Thyroid gland (tissue), 4 donors: ENCODE results near the gene ADARB2. TPM values are rescaled to one million over a fixed set of nuclear protein-coding genes. Genes with fewer than 3 reads are reported as not detected.

Experiments
- DNase-seq, 2 donors: peaks; one replicate each; pipeline ENCODE4 v3.0.0-alpha.2; 2019
- H3K27ac ChIP-seq, 3 donors: fragments of 200-600 bp; sonication (generic); 1 replicate in 2 of 3; 2 replicates in 1 of 3; pipeline ENCODE4 v1.5.1; 2016 to 2019; ENCODE audit warnings: mild to moderate bottlenecking in 1 of 3, moderate library complexity in 1 of 3
- H3K27me3 ChIP-seq: fragments of 200-600 bp; sonication (generic); one replicate; pipeline ENCODE4 v1.5.1; 2019
- H3K36me3 ChIP-seq, 2 donors: fragments of 200-600 bp; sonication (generic); one replicate each; pipeline ENCODE4 v1.5.1; 2016 to 2019
- H3K4me1 ChIP-seq, 2 donors: fragments of 200-600 bp; sonication (generic); one replicate each; pipeline ENCODE4 v1.5.1; 2017 to 2019
- H3K4me3 ChIP-seq, 3 donors: fragments of 200-600 bp; sonication (generic); replicated peaks in 1 of 3; 1 replicate in 2 of 3; 2 replicates in 1 of 3; pipeline ENCODE4 v1.5.1; 2016; ENCODE audit warnings: mild to moderate bottlenecking in 1 of 3
- H3K9me3 ChIP-seq: fragments of 200-600 bp; sonication (generic); one replicate; pipeline ENCODE4 v1.5.1; 2017
- CTCF ChIP-seq, 6 experiments: fragments of 200-600 bp in 3 of 6; fragments of 450-650 bp in 3 of 6; sonication (generic) in 3 of 6; IDR thresholded peaks; one replicate each; pipeline ENCODE4 v1.5.1; 2016 to 2019; ENCODE audit warnings: antibody characterized with exemption in 6 of 6, mild to moderate bottlenecking in 2 of 6, inconsistent platforms in 1 of 6, moderate library complexity in 1 of 6
- POLR2A ChIP-seq, 2 donors: fragments of 450-650 bp; IDR thresholded peaks; one replicate each; pipeline ENCODE4 v1.6.1; 2017; ENCODE audit warnings: antibody characterized with exemption in 2 of 2, mild to moderate bottlenecking in 2 of 2, moderate library complexity in 1 of 2
- WGBS, 2 donors: methylation state at CpG; one replicate each; pipeline ENCODE4 v1.1.5; 2017; 5-methylcytosine and 5-hydroxymethylcytosine counted together
- intact Hi-C: fragments of 100-400 bp; cut with DNase I; formaldehyde crosslinking; loops from one replicate; pipeline ENCODE4 v1.15.1; 2023
- total RNA-seq, 4 donors: library from RNA; depleted of rRNA; stranded (reverse); fragments of >200 nt; gene quantifications; one replicate each; pipeline ENCODE4 v1.2.3, GENCODE V29; 2016

The ADARB2 gene
- total RNA-seq, 4 donors from 2014 or later, result 0.08 to 0.15 TPM; not detected in 2

GRCh38 chr10:1243486-1244234 is 493.7 kb downstream of the ADARB2 start:
- intact Hi-C loops, result no loop called here

GRCh38 chr10:1242975-1243374 is 494.4 kb downstream of the ADARB2 start:
- no peaks in the 10 kb centered on the region for H3K9me3 ChIP-seq
- DNase-seq, result no peak
- TF ChIP-seq CTCF (IDR thresholded peaks at IDR 0.05) (no peak), POLR2A (IDR thresholded peaks at IDR 0.05) (no peak)
- no peak overlapping the region for H3K27ac ChIP-seq
- H3K4me1 ChIP-seq, result no peaks in the 10 kb centered on the region
- no peaks in the 10 kb centered on the region for H3K36me3 ChIP-seq
- intact Hi-C loops, result no loop called here
- H3K27me3 ChIP-seq, result peaks cover 6% of the 10 kb centered on the region
- 85 to 86% methylated on average over 18 of the region's 18 CpGs for WGBS, 2 donors
- no peak overlapping the region for H3K4me3 ChIP-seq

More at GRCh38 chr10:1243486-1244234, 493.7 kb downstream of the ADARB2 start:
- no peaks in the 10 kb centered on the region for H3K9me3 ChIP-seq
- H3K4me3 ChIP-seq, result no peak overlapping the region
- H3K36me3 ChIP-seq, result no peaks in the 10 kb centered on the region
- WGBS, 2 donors, result 81 to 88% methylated on average over 13 to 22 of the region's 22 CpGs
- no peak for DNase-seq
- no peak for TF ChIP-seq POLR2A (IDR thresholded peaks at IDR 0.05)
- no peak for TF ChIP-seq CTCF (IDR thresholded peaks at IDR 0.05)
- H3K4me1 ChIP-seq, result no peaks in the 10 kb centered on the region
- H3K27me3 ChIP-seq, result peaks cover 6% of the 10 kb centered on the region
- no peak overlapping the region for H3K27ac ChIP-seq

- H3K27ac ChIP-seq, result no peak overlapping the region
- WGBS, 2 donors, result 65 to 83% methylated on average over 23 to 30 of the region's 34 CpGs
- H3K4me1 ChIP-seq, result no peaks in the 10 kb centered on the region
- no peaks in the 10 kb centered on the region for H3K36me3 ChIP-seq
- peaks cover 6% of the 10 kb centered on the region for H3K27me3 ChIP-seq
- TF ChIP-seq CTCF (IDR thresholded peaks at IDR 0.05) (no peak), POLR2A (IDR thresholded peaks at IDR 0.05) (no peak)
- intact Hi-C loops, result no loop called here
- no peaks in the 10 kb centered on the region for H3K9me3 ChIP-seq
- no peak for DNase-seq
- H3K4me3 ChIP-seq, result no peak overlapping the region
Measured at GRCh38 chr10:1241973-1242935, 495.1 kb downstream of the ADARB2 start.

GRCh38 chr10:1241322-1241890 is 495.9 kb downstream of the ADARB2 start:
- Histone ChIP-seq H3K36me3 (no peaks in the 10 kb centered on the region), H3K9me3 (no peaks in the 10 kb centered on the region), H3K27ac (no peak overlapping the region), H3K4me3 (no peak overlapping the region), H3K4me1 (no peaks in the 10 kb centered on the region), H3K27me3 (peaks cover 6% of the 10 kb centered on the region)
- no peak for DNase-seq
- TF ChIP-seq CTCF (IDR thresholded peaks at IDR 0.05), result no peak
- TF ChIP-seq POLR2A (IDR thresholded peaks at IDR 0.05), result no peak
- 91% methylated on average over 16 of the region's 16 CpGs for WGBS, 2 donors
- intact Hi-C loops, result no loop called here
